ENCODE measurements around the gene MARCHF10.
"Not testable (repeated sequence)": the region's sequence is repeated elsewhere in the genome, so short reads cannot be mapped to it uniquely, and the experiment has no call there.

Gene MARCHF10

DNA sequence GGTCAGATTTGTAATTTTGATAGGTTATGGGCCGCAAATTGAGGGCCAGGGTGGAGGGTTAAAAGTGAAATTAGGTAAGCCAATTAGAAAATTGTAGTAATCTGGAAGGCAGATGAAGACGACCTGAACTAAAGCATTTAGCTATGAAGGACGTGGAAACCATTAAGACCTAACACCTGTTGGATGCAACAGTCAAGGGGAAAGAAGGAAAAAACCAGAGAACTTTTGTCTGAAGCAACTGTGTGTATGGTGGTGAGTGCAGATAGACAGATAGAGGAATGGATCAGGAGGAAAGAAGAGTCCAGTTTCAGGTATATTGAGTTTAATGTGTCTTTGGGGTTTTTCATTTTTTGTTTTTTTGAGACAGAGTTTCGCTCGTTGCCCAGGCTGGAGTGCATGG is 40.2 kb upstream of the MARCHF10 start:
- DNase-seq (ENCODE audit: low read depth) = no peak
- no peak for TF ChIP-seq CTCF (IDR thresholded peaks at IDR 0.05; ENCODE audit: control insufficient read depth, insufficient read depth, low read depth, low read length, missing control alignments)

DNA sequence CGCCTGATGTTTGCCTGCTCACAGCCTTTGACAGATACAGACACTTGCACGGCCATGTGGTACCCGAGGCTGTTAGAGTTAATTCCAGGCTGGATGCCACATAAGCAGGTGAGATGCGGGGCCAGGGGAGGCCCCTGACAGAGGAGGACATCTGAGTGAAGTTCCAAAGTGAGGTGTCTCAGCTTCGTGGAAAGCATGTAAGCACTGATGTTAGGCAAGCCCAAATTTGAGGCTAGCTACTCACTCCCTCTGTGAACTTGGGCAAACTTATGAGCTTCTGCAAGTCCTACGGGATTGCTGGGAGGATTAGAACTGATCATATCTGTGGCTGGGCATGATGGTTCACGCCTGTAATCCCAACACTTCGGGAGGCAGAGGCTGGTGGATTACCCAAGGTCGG is 39.3 kb upstream of the MARCHF10 start:
- no peak for TF ChIP-seq CTCF (IDR thresholded peaks at IDR 0.05; ENCODE audit: control insufficient read depth, insufficient read depth, low read depth, low read length, missing control alignments)
- no peak for DNase-seq (ENCODE audit: low read depth)
- no peak overlapping the region for H3K4me3 ChIP-seq (ENCODE audit: control insufficient read depth, low read depth, low read length)

More for the DNA sequence above, 40.2 kb upstream of the MARCHF10 start:
- no peak overlapping the region for H3K4me3 ChIP-seq (ENCODE audit: control insufficient read depth, low read depth, low read length)

GRCh38 chr17:62840871-62841270 is 32.8 kb upstream of the MARCHF10 start:
- TF ChIP-seq CTCF (IDR thresholded peaks at IDR 0.05; ENCODE audit: control insufficient read depth, insufficient read depth, low read depth, low read length, missing control alignments) = no peak
- no peak overlapping the region for H3K4me3 ChIP-seq (ENCODE audit: control insufficient read depth, low read depth, low read length)
- DNase-seq (ENCODE audit: low read depth) = no peak

- not testable (repeated sequence) for DNase-seq (ENCODE audit: low read depth); H3K4me3 ChIP-seq (ENCODE audit: control insufficient read depth, low read depth, low read length)
Observed at GRCh38 chr17:62833816-62834215, 25.7 kb upstream of the MARCHF10 start.

DNA sequence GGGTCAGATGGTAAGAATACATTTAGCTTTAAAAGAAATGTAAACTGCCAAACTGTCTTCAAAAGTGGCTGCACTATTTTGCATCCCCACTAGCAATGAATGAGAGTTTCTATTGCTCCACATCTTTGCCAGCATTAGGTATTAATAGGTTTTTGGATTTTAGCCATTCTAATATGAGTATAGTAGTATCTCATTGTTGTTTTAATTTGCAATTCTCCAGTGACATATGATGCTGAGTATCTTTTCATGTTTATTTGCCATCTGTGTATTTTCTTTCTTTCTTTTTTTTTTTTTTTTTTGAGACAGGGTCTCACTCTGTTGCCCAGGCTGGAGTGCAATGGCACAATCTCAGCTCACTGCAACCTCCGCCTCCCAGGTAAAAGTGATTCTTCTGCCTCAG is 24.3 kb upstream of the MARCHF10 start:
- TF ChIP-seq CTCF (IDR thresholded peaks at IDR 0.05; ENCODE audit: control insufficient read depth, insufficient read depth, low read depth, low read length, missing control alignments) = no peak
- DNase-seq (ENCODE audit: low read depth) = no peak
- H3K4me3 ChIP-seq (ENCODE audit: control insufficient read depth, low read depth, low read length) = no peak overlapping the region

DNA sequence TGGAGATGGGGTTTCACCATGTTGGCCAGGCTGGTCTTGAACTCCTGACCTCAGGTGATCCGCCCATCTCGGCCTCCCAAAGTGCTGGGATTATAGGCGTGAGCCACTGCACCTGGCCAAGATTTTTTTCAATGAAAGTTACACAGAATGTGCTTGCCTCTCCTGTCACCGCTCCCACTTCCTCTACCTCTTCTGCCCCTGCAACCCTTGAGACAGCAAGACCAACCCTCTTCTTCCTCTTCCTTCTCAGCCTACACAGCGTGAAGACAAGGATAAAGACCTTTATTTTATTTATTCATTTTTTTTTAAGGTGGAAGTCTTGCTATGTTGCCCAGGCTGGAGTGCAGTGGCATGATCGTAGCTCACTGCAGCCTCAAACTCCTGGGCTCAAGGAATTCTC is 23.0 kb upstream of the MARCHF10 start:
- not testable (repeated sequence) for H3K4me3 ChIP-seq (ENCODE audit: control insufficient read depth, low read depth, low read length); DNase-seq (ENCODE audit: low read depth)

- no peak for DNase-seq (ENCODE audit: low read depth)
- no peak overlapping the region for H3K4me3 ChIP-seq (ENCODE audit: control insufficient read depth, low read depth, low read length)
- no peak for TF ChIP-seq CTCF (IDR thresholded peaks at IDR 0.05; ENCODE audit: control insufficient read depth, insufficient read depth, low read depth, low read length, missing control alignments)
Observed at GRCh38 chr17:62827746-62828485, 19.8 kb upstream of the MARCHF10 start.

DNA sequence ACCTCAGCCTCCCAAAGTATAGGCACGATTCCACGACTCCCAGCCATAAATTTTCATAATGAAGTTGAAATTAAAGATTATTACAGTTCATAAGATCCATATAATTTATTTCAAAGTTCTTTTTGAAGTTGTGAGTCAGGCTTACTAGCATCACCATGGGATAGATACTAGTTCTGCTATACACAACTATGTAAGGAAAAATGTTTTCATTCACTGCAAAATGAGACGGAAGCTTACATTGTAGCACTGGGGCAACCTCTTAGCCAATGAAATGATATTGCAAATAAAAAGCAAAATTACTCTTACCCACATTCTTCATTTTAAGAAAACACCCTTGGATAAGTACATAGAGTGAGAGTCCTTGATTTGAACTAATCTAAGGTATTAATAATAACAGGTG is 18.8 kb upstream of the MARCHF10 start:
- H3K4me3 ChIP-seq (ENCODE audit: control insufficient read depth, low read depth, low read length) = no peak overlapping the region
- no peak for TF ChIP-seq CTCF (IDR thresholded peaks at IDR 0.05; ENCODE audit: control insufficient read depth, insufficient read depth, low read depth, low read length, missing control alignments)
- DNase-seq (ENCODE audit: low read depth) = no peak
